ENCODE data around the gene SLC6A5. TPM values are rescaled to one million over a fixed set of nuclear protein-coding genes. Genes with fewer than 3 reads are reported as not detected.
"Not testable (repeated sequence)": the region's sequence is repeated elsewhere in the genome, so short reads cannot be mapped to it uniquely, and the experiment has no call there.

Gene SLC6A5
- total RNA-seq, 4 donors from 2014 or later = not detected

DNA sequence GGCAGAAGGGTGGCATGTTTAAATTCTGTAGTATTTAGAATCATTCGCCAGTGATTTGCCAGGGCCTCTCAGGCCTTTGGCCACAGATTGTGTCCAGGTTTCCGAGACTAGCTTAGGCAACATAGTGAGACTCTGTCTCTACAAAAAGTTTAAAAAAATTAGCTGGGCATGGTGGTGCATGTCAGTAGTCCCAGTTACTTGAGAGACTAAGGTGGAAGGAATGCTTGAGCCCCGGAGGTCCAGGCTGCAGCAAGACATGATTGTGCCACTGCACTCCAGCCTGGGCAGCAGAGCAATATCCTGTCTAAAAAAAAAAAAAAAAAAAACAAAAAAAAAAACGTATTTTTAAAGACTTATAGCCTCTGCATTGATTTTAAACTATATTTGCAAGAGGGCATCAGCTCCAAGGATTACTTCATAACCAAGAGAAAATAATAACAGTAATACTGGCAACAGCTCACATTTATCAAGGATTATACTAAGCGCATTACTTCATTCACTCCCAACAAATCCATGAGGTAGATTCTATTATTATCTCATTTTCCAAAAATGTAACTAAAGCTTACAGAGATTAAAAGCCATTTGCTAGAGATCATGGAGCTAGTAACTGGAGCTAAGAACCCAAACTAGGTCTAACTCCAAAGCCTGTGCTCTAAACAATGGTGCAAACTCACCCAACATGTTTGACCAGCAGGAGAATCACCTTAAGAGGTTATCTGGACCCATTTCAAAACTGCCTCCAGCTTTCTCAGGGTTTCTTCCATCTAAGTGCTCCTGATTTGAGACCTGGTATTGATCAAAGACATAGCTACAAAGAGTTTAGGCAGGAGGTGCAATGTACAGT, 32.6 kb upstream of the SLC6A5 start:
- H3K9me3 ChIP-seq = no peaks in the 10 kb centered on the region
- no peak overlapping the region for H3K27ac ChIP-seq
- no peak for DNase-seq (ENCODE audit: low spot score in 2 of 2)
- H3K4me3 ChIP-seq = no peak overlapping the region
- H3K4me1 ChIP-seq = no peaks in the 10 kb centered on the region
- 73 to 74% methylated on average over 5 of the region's 5 CpGs for WGBS, 2 donors
- no peak for TF ChIP-seq POLR2A (IDR thresholded peaks at IDR 0.05)
- TF ChIP-seq EP300 (IDR thresholded peaks at IDR 0.05) = no peak
- H3K27me3 ChIP-seq = no peaks in the 10 kb centered on the region
- H3K36me3 ChIP-seq = no peaks in the 10 kb centered on the region

DNA sequence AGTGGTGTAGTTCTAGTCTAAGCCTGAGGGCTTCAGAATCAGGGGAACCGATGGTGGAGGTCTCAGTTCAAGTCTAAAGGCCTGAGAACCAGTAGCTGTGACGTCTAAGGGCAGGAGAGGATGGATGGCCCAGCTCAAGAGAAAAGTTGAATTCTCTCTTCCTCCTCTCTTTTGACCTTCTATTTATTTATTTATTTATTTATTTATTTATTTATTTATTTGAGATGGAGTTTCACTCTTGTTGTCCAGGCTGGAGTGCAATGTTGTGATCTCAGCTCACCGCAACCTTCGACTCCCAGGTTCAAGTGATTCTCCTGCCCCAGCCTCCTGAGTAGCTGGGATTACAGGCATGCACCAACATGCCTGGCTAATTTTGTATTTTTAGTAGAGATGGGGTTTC, 19.7 kb upstream of the SLC6A5 start:
- not testable (repeated sequence) for H3K27ac ChIP-seq; H3K4me3 ChIP-seq; H3K9me3 ChIP-seq; H3K36me3 ChIP-seq; H3K27me3 ChIP-seq; H3K4me1 ChIP-seq; DNase-seq (ENCODE audit: low spot score in 2 of 2)
- WGBS, 2 donors = 84 to 88% methylated on average over 4 of the region's 4 CpGs

DNA sequence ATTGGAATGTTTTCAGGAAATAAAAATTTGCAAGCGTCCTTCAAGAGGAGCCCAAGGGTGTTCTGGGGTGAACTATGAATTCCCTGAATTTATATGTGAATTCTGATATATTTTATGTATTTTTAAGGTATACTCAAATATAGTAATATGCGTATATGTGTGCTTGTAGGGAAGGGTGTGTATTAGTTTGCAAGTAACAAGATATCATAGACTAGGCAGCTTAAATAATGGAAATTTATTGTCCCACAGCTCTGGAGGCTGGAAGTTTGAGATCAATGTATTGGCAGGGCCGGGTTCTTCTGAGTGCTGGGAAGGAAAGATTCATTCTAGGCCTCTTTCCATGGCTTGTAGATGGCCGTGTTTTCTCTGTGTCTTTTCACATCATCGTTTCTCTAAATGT, 16.2 kb upstream of the SLC6A5 start:
- Histone ChIP-seq H3K27me3 (no peaks in the 10 kb centered on the region), H3K36me3 (no peaks in the 10 kb centered on the region), H3K4me3 (no peak overlapping the region), H3K9me3 (no peaks in the 10 kb centered on the region), H3K4me1 (no peaks in the 10 kb centered on the region), H3K27ac (no peak overlapping the region)
- WGBS, 2 donors = 59 to 70% methylated on average over 5 of the region's 5 CpGs
- DNase-seq (ENCODE audit: low spot score in 2 of 2) = no peak
- no peak for TF ChIP-seq EP300 (IDR thresholded peaks at IDR 0.05)
- TF ChIP-seq POLR2A (IDR thresholded peaks at IDR 0.05) = no peak
- TF ChIP-seq, protein P1, sequence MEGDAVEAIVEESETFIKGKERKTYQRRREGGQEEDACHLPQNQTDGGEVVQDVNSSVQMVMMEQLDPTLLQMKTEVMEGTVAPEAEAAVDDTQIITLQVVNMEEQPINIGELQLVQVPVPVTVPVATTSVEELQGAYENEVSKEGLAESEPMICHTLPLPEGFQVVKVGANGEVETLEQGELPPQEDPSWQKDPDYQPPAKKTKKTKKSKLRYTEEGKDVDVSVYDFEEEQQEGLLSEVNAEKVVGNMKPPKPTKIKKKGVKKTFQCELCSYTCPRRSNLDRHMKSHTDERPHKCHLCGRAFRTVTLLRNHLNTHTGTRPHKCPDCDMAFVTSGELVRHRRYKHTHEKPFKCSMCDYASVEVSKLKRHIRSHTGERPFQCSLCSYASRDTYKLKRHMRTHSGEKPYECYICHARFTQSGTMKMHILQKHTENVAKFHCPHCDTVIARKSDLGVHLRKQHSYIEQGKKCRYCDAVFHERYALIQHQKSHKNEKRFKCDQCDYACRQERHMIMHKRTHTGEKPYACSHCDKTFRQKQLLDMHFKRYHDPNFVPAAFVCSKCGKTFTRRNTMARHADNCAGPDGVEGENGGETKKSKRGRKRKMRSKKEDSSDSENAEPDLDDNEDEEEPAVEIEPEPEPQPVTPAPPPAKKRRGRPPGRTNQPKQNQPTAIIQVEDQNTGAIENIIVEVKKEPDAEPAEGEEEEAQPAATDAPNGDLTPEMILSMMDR (IDR thresholded peaks at IDR 0.05) = no peak

DNA sequence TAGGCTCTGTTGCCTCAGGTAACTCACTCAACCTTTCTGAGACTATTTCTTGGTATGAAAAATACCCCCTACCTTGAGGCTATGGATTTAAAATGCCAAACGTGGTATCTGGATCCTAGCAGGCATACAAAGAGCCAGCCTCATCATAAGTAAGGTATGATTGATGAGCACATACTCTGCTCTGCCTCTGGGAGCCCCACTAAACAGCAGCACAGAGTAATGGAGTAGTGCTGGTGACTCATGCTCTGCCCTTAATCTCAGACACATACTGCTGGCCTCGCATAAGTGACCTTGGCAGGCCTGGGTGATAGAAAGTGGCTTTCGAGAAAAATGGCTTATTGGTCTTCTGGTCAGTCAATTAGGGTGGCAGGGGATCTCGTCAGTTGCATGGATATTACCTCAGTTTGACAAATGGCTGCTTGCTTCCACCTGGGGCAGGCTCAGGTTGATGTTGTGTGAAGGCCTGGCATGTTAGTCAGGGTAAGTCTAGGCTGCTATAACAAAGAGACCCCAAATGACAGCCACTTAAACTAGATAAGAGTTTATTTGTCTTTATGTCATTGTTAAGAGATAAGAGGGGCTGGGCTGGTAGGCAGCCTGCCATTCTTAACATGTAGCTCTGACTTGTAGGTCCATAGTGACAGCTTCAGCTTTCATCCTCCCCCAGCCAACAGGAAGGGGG, 15.2 kb upstream of the SLC6A5 start:
- DNase-seq (ENCODE audit: low spot score in 2 of 2) = no peak
- no peak overlapping the region for H3K4me3 ChIP-seq
- H3K9me3 ChIP-seq = no peaks in the 10 kb centered on the region
- H3K27ac ChIP-seq = no peak overlapping the region
- TF ChIP-seq EP300 (IDR thresholded peaks at IDR 0.05) (no peak), POLR2A (IDR thresholded peaks at IDR 0.05) (no peak)
- TF ChIP-seq, protein P1 (IDR thresholded peaks at IDR 0.05) = no peak
- H3K4me1 ChIP-seq = no peaks in the 10 kb centered on the region
- 61 to 74% methylated on average over 4 of the region's 4 CpGs for WGBS, 2 donors
- H3K36me3 ChIP-seq = no peaks in the 10 kb centered on the region
- H3K27me3 ChIP-seq = no peaks in the 10 kb centered on the region

DNA sequence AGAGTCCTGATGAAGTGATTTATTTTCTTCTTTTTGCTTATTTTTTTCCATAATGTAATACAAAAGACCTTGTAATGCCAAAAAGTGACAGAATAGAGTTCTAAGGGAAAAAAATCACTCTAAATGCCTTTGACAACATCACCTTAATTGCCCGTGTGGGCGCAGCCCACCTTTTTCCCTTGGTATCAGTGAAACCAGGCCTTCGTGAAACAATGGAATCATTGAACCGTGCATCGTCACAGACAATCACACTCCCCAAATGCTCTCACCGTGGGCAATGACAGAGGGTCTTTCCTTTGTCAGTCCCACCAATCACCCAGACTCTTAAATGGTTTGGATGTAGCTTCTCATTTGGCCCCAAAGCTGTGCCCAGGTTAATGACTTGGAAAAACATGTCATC, 9.6 kb upstream of the SLC6A5 start:
- H3K27ac ChIP-seq = no peak overlapping the region
- H3K4me1 ChIP-seq = no peaks in the 10 kb centered on the region
- H3K4me3 ChIP-seq = no peak overlapping the region
- peaks cover 0 to 20% of the 10 kb centered on the region in 2 donors for H3K27me3 ChIP-seq
- TF ChIP-seq POLR2A (IDR thresholded peaks at IDR 0.05) (no peak), EP300 (IDR thresholded peaks at IDR 0.05) (no peak)
- TF ChIP-seq, protein P1 (IDR thresholded peaks at IDR 0.05) = no peak
- DNase-seq (ENCODE audit: low spot score in 2 of 2) = no peak
- 50 to 55% methylated on average over 6 of the region's 6 CpGs for WGBS, 2 donors
- no peaks in the 10 kb centered on the region for H3K9me3 ChIP-seq
- no peaks in the 10 kb centered on the region for H3K36me3 ChIP-seq

DNA sequence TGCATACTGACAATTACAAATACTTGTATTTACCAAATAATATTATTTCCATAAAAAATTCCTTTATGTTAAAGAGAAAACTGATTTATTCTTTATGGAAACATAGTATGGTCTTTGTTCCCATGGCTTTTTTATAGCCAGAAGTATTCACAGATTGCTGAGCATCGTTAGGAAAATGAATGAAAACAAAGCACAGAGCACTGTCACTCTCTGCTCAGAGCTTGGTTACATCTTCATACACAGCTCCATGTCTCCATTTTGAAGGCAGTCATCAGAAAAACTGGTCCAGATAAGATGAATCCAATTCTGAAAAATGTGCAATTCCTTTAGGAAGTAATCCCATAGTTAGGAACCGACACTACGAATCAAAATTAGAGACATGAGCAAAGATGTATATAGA, 9.0 kb upstream of the SLC6A5 start:
- WGBS, 2 donors = 68 to 77% methylated on average over 3 of the region's 3 CpGs
- H3K27me3 ChIP-seq = peaks cover 0 to 26% of the 10 kb centered on the region in 2 donors
- no peaks in the 10 kb centered on the region for H3K4me1 ChIP-seq
- H3K27ac ChIP-seq = no peak overlapping the region
- H3K36me3 ChIP-seq = no peaks in the 10 kb centered on the region
- no peak for TF ChIP-seq POLR2A (IDR thresholded peaks at IDR 0.05)
- no peak for TF ChIP-seq EP300 (IDR thresholded peaks at IDR 0.05)
- TF ChIP-seq, protein P1 (IDR thresholded peaks at IDR 0.05) = no peak
- no peaks in the 10 kb centered on the region for H3K9me3 ChIP-seq
- no peak for DNase-seq (ENCODE audit: low spot score in 2 of 2)
- no peak overlapping the region for H3K4me3 ChIP-seq

All from tibial nerve (tissue), 4 donors.